ENCODE data around the gene RER1.

Gene RER1

GRCh38 chr1:2405588-2406295, 14.1 kb downstream of the RER1 start:
- no peak overlapping the region for H3K23ac ChIP-seq (ENCODE audit: low read length)
- no peak overlapping the region for H4K12ac ChIP-seq (ENCODE audit: low read depth, low read length)
- H3K4me3 ChIP-seq (ENCODE audit: low read depth, low read length), result no peak overlapping the region
- H3K36me3 ChIP-seq (ENCODE audit: control insufficient read depth in 1 of 2, insufficient read depth in 2 of 2, low read length in 2 of 2), result peaks cover 77 to 78% of the 10 kb centered on the region in 2 experiments
- no peak overlapping the region for H2AK5ac ChIP-seq (ENCODE audit: low read length)
- no peaks in the 10 kb centered on the region for H3K79me2 ChIP-seq (ENCODE audit: control insufficient read depth, insufficient read depth, low read length, poor library complexity)
- H4K8ac ChIP-seq (ENCODE audit: low read depth, low read length), result no peak overlapping the region
- H3K9me3 ChIP-seq (ENCODE audit: insufficient read depth, low read depth, low read length), result no peaks in the 10 kb centered on the region
- H3K14ac ChIP-seq (ENCODE audit: low read length), result no peak overlapping the region
- no peaks in the 10 kb centered on the region for H3K79me1 ChIP-seq (ENCODE audit: low read length)
- no peak overlapping the region for H2BK12ac ChIP-seq (ENCODE audit: low read length)
- no peak overlapping the region for H2BK5ac ChIP-seq (ENCODE audit: low read depth, low read length, poor library complexity)
- H2BK120ac ChIP-seq (ENCODE audit: insufficient read depth, low read length, poor library complexity), result no peak overlapping the region
- no peak overlapping the region for H4K91ac ChIP-seq (ENCODE audit: low read depth, low read length)
- no peak overlapping the region for H2AFZ ChIP-seq (ENCODE audit: insufficient read depth, low read length, poor library complexity)
- peaks cover 3 to 5% of the 10 kb centered on the region in 2 experiments for H3K4me1 ChIP-seq (ENCODE audit: control insufficient read depth in 1 of 2, insufficient read depth in 2 of 2, low read length in 2 of 2)
- no peaks in the 10 kb centered on the region for H3K27me3 ChIP-seq (ENCODE audit: insufficient read depth, low read length)
- H3K4me2 ChIP-seq (ENCODE audit: low read length), result no peak overlapping the region
- H3K9ac ChIP-seq (ENCODE audit: low read length), result no peak overlapping the region
- no peak overlapping the region for H3K4ac ChIP-seq (ENCODE audit: low read depth, low read length)
- DNase-seq, result no peak
- WGBS (ENCODE audit: extremely low coverage, insufficient coverage, insufficient read length), result no CpG with 5 or more reads among the region's 28 CpGs
- no peak overlapping the region for H3K27ac ChIP-seq (ENCODE audit: low read depth, low read length)
- H3K18ac ChIP-seq (ENCODE audit: low read length), result no peak overlapping the region

- Histone ChIP-seq H2BK120ac (ENCODE audit: insufficient read depth, low read length, poor library complexity) (no peak overlapping the region), H3K14ac (ENCODE audit: low read length) (no peak overlapping the region), H3K4ac (ENCODE audit: low read depth, low read length) (no peak overlapping the region), H3K9ac (ENCODE audit: low read length) (no peak overlapping the region), H3K4me1 (ENCODE audit: control insufficient read depth in 1 of 2, insufficient read depth in 2 of 2, low read length in 2 of 2) (peaks cover 4 to 8% of the 10 kb centered on the region in 2 experiments), H3K27me3 (ENCODE audit: insufficient read depth, low read length) (no peaks in the 10 kb centered on the region), H3K4me2 (ENCODE audit: low read length) (no peak overlapping the region), H2BK5ac (ENCODE audit: low read depth, low read length, poor library complexity) (no peak overlapping the region), H2AK5ac (ENCODE audit: low read length) (no peak overlapping the region), H3K4me3 (ENCODE audit: low read depth, low read length) (no peak overlapping the region), H4K8ac (ENCODE audit: low read depth, low read length) (no peak overlapping the region), H3K36me3 (ENCODE audit: control insufficient read depth in 1 of 2, insufficient read depth in 2 of 2, low read length in 2 of 2) (peaks cover 70 to 72% of the 10 kb centered on the region in 2 experiments), H4K91ac (ENCODE audit: low read depth, low read length) (no peak overlapping the region), H3K79me1 (ENCODE audit: low read length) (no peaks in the 10 kb centered on the region), H3K9me3 (ENCODE audit: insufficient read depth, low read depth, low read length) (no peaks in the 10 kb centered on the region), H3K27ac (ENCODE audit: low read depth, low read length) (no peak overlapping the region), H2AFZ (ENCODE audit: insufficient read depth, low read length, poor library complexity) (no peak overlapping the region), H3K18ac (ENCODE audit: low read length) (no peak overlapping the region), H3K23ac (ENCODE audit: low read length) (no peak overlapping the region), H3K79me2 (ENCODE audit: control insufficient read depth, insufficient read depth, low read length, poor library complexity) (no peaks in the 10 kb centered on the region), H4K12ac (ENCODE audit: low read depth, low read length) (no peak overlapping the region), H2BK12ac (ENCODE audit: low read length) (no peak overlapping the region)
- DNase-seq, result no peak
- WGBS (ENCODE audit: extremely low coverage, insufficient coverage, insufficient read length), result no CpG with 5 or more reads among the region's 26 CpGs
Measured at GRCh38 chr1:2406451-2407041, 14.9 kb downstream of the RER1 start.

GRCh38 chr1:2407166-2407990, 15.7 kb downstream of the RER1 start:
- Histone ChIP-seq H3K4me2 (ENCODE audit: low read length) (no peak overlapping the region), H3K4me3 (ENCODE audit: low read depth, low read length) (no peak overlapping the region), H3K27ac (ENCODE audit: low read depth, low read length) (no peak overlapping the region), H2BK120ac (ENCODE audit: insufficient read depth, low read length, poor library complexity) (no peak overlapping the region), H3K36me3 (ENCODE audit: control insufficient read depth in 1 of 2, insufficient read depth in 2 of 2, low read length in 2 of 2) (peaks cover 62 to 64% of the 10 kb centered on the region in 2 experiments), H3K23ac (ENCODE audit: low read length) (no peak overlapping the region), H4K12ac (ENCODE audit: low read depth, low read length) (no peak overlapping the region), H4K91ac (ENCODE audit: low read depth, low read length) (no peak overlapping the region), H3K9me3 (ENCODE audit: insufficient read depth, low read depth, low read length) (no peaks in the 10 kb centered on the region), H2AFZ (ENCODE audit: insufficient read depth, low read length, poor library complexity) (no peak overlapping the region), H3K27me3 (ENCODE audit: insufficient read depth, low read length) (no peaks in the 10 kb centered on the region), H3K4ac (ENCODE audit: low read depth, low read length) (no peak overlapping the region), H3K79me2 (ENCODE audit: control insufficient read depth, insufficient read depth, low read length, poor library complexity) (peaks cover 4% of the 10 kb centered on the region), H2BK12ac (ENCODE audit: low read length) (no peak overlapping the region), H3K14ac (ENCODE audit: low read length) (no peak overlapping the region), H2AK5ac (ENCODE audit: low read length) (no peak overlapping the region), H3K9ac (ENCODE audit: low read length) (no peak overlapping the region), H3K18ac (ENCODE audit: low read length) (no peak overlapping the region), H3K79me1 (ENCODE audit: low read length) (peaks cover 5% of the 10 kb centered on the region), H2BK5ac (ENCODE audit: low read depth, low read length, poor library complexity) (no peak overlapping the region), H4K8ac (ENCODE audit: low read depth, low read length) (no peak overlapping the region), H3K4me1 (ENCODE audit: control insufficient read depth in 1 of 2, insufficient read depth in 2 of 2, low read length in 2 of 2) (peaks cover 6 to 11% of the 10 kb centered on the region in 2 experiments)
- DNase-seq, result no peak
- no CpG with 5 or more reads among the region's 25 CpGs for WGBS (ENCODE audit: extremely low coverage, insufficient coverage, insufficient read length)

- no peak overlapping the region for H4K91ac ChIP-seq (ENCODE audit: low read depth, low read length)
- H3K79me2 ChIP-seq (ENCODE audit: control insufficient read depth, insufficient read depth, low read length, poor library complexity), result peaks cover 6% of the 10 kb centered on the region
- no peak overlapping the region for H3K14ac ChIP-seq (ENCODE audit: low read length)
- DNase-seq, result no peak
- H2BK12ac ChIP-seq (ENCODE audit: low read length), result no peak overlapping the region
- H4K8ac ChIP-seq (ENCODE audit: low read depth, low read length), result no peak overlapping the region
- H2BK5ac ChIP-seq (ENCODE audit: low read depth, low read length, poor library complexity), result no peak overlapping the region
- H2BK120ac ChIP-seq (ENCODE audit: insufficient read depth, low read length, poor library complexity), result no peak overlapping the region
- H3K4ac ChIP-seq (ENCODE audit: low read depth, low read length), result no peak overlapping the region
- no peak overlapping the region for H3K27ac ChIP-seq (ENCODE audit: low read depth, low read length)
- H3K4me3 ChIP-seq (ENCODE audit: low read depth, low read length), result no peak overlapping the region
- no peak overlapping the region for H2AK5ac ChIP-seq (ENCODE audit: low read length)
- H3K4me1 ChIP-seq (ENCODE audit: control insufficient read depth in 1 of 2, insufficient read depth in 2 of 2, low read length in 2 of 2), result peaks cover 7 to 12% of the 10 kb centered on the region in 2 experiments
- no peak overlapping the region for H3K9ac ChIP-seq (ENCODE audit: low read length)
- H3K23ac ChIP-seq (ENCODE audit: low read length), result no peak overlapping the region
- H3K79me1 ChIP-seq (ENCODE audit: low read length), result peaks cover 9% of the 10 kb centered on the region
- H3K4me2 ChIP-seq (ENCODE audit: low read length), result no peak overlapping the region
- no peak overlapping the region for H2AFZ ChIP-seq (ENCODE audit: insufficient read depth, low read length, poor library complexity)
- no peaks in the 10 kb centered on the region for H3K9me3 ChIP-seq (ENCODE audit: insufficient read depth, low read depth, low read length)
- H3K27me3 ChIP-seq (ENCODE audit: insufficient read depth, low read length), result no peaks in the 10 kb centered on the region
- no peak overlapping the region for H3K18ac ChIP-seq (ENCODE audit: low read length)
- H4K12ac ChIP-seq (ENCODE audit: low read depth, low read length), result no peak overlapping the region
- WGBS (ENCODE audit: extremely low coverage, insufficient coverage, insufficient read length), result no CpG with 5 or more reads among the region's 8 CpGs
- peaks cover 57 to 58% of the 10 kb centered on the region in 2 experiments for H3K36me3 ChIP-seq (ENCODE audit: control insufficient read depth in 1 of 2, insufficient read depth in 2 of 2, low read length in 2 of 2)
Measured at GRCh38 chr1:2407991-2408275, 16.3 kb downstream of the RER1 start.
